CD4-positive, alpha-beta T cell treated with Interleukin-6 at 100 ng/mL for 8 hours (primary cell): ENCODE results near the gene TBC1D3B.
"Not testable (repeated sequence)": the region's sequence is repeated elsewhere in the genome, so short reads cannot be mapped to it uniquely, and the experiment has no call there.

Source experiments
- DNase-seq: peaks from one replicate; pipeline ENCODE4 v3.0.0-alpha.2; 2020; ENCODE audit warnings: mixed read lengths, low spot score

TBC1D3B gene

GRCh38 chr17:36181446-36182175, 5.2 kb upstream of the TBC1D3B start:
- DNase-seq, result not testable (repeated sequence)

DNA sequence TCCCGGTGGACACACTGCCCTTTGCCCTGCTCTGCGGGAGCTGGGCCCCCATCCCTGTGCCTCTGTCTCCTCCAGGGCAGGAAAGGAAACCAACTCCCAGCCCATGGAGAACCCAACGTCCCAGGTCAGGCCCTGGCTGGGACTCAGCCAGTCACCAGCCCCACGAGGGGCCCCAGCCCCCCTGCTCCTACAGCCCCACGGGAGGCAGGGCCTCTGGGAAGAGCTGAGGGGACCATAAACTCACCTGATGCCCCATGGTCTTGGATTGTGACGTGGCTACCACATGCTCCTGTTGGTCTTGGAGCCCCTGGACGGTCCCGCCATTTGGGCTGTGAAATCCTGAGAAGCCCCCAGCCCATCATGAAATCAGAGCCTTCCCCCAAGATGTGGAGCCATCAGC, 7.6 kb downstream of the TBC1D3B start:
- DNase-seq, result not testable (repeated sequence)

DNA sequence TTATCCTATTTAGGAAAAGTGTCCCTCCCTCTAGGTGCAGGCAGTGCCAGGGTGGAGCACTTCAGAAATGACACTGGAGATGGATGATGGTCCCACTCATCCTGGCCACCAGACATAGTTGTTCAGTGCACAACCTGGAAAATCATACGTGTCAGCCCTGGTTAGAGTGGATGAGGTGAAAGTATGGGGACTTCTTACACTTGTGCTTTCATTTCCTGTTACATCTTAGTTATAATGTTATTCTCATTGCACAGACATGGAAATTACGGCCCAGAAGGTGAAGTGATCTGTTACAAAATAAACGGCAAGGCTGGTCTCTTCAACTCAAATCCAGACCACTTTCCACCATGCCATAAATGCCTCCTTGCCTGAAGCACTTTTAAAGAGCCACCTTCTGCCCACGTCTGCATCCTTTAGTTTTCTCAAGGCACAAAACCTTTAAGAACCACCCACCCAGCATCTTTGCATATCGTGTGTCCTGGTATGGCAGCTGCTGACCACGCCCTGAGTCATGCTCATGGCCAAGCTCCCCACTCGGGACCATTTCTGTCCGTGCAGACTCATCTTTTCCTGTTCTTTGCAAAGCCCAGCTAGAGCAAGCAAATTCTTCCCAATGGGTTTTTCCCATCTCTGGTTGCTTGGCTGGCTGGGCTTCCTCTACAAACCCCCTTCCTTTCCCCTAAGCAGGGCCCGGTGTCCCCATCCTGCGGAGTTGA, 22.4 kb downstream of the TBC1D3B start:
- DNase-seq, result no peak

DNA sequence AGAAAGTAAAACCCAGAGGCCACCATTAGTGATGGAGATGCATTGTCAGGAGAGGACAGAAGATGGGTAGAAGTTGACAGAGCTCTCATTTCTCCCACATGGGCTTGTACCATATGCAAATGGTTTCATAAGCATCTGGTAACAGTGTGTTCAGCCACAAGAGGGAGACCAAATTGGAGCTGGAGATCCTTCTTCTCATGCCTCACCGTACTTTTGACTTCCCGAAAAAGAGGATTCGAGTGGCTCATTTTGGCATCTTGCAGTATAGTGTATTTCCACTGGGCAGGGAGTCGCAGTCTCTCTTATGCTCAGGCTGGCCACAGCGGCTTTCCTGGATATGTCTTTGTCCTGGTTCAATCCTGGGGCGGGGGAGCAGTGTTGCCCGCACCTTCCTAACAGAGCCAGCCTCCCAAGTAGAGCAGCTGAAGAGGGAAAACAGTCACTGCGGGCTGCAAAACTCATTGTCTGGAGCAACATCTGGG, 23.8 kb downstream of the TBC1D3B start:
- DNase-seq, result no peak

DNA sequence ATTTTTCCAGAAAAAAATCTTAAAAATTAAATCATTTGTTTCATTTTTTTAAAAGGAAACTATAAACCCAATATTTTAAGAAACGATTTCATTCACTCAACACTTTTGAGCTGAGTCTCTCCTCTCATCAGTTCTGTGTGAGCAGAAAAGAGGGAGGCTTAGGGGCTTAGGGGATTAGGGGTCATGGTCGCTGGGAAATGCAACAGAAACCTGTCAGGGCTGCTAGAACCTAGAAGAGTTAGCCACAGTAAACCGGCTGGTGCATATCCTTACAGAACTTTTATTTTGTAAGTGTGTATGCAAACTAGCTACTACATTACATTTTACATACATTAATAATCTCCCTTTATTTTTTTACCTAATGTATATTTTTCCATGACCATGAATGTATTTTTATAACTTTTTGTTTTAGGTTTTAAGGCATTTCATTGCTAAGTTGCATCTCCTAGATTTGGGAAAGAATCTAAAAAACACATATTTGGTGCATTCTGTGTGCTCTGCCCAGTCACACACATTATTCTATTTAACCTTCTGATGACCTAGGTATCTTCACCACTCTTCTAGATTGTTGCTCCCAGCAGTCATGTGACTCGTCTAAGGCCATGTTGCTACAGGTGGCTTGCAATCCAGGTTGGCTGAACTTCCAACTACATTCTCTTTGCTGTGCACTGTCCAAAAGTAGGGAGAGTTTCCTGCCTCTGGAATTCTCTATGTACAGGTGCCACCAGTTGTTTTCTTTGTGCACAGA, 24.4 kb downstream of the TBC1D3B start:
- DNase-seq, result no peak

GRCh38 chr17:36149296-36149820, 27.1 kb downstream of the TBC1D3B start:
- no peak for DNase-seq

DNA sequence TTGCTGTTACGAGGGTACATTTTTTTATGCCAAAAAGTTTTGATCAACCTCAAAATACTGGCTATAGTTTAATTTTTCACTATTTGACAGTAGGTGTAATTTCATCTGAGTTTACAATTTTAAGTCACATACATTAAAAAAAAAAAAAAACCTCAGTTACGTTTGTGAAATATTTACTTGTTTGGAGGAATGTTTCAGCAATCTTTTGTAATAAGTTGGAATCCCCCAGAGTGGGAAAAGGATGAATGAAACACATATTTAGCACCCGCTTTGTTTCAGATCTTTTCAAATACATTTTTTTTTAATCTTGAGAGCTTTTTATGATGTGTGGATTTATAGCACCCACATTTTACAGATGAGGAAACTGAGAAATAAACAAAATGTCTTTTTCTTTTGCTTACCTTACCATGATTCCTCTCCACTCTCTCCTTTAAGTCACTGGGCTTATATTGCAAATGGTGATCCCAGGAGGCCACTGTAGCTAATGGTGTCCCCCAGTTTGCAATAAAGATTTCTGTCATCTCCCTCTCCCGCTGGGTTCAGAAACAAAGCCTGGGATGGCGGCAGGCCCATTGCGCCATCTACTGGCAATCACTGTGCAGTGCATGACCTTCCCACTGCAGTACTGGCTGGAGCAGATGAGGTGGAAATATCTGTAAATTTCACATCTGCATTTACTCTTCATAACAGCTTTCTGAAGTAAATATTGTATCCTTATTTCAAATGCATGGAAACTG, 27.7 kb downstream of the TBC1D3B start:
- peak; percentile 51 for DNase-seq

GRCh38 chr17:36147601-36148000, 28.8 kb downstream of the TBC1D3B start:
- no peak for DNase-seq

DNA sequence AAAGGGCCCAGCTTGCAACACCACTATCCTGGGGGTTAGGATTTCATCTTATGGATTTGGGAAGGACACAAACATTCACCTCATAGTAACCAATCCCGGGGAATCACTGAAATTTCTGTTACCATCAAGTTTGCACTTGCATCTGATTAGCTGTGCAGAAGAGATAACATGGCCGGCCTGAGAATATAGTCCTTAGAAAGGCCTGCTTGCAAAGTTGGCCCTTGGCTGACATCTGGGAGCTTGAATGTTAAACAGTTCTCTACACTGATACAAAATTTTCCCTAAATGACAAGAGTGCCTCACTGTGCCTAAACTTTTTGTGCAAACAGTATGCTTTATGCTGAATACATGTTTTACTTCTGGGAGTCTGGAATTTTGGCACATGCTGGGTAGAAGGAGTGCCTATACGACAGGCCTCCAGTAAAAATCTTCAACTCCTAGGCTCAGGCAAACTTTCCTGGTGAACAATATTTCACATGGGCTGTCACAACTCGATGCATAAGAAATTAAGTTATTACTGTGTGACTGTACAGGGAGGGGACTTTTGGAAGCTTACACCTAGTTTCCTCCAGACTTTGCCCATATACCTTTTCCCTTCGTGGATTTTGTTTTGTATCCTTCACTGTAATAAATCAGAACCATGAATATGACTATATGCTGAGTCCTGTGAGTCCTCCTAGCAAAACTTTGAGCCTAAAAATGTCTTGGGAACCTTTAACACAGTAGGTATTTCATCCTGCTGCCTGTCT, 31.3 kb downstream of the TBC1D3B start:
- DNase-seq, result no peak

DNA sequence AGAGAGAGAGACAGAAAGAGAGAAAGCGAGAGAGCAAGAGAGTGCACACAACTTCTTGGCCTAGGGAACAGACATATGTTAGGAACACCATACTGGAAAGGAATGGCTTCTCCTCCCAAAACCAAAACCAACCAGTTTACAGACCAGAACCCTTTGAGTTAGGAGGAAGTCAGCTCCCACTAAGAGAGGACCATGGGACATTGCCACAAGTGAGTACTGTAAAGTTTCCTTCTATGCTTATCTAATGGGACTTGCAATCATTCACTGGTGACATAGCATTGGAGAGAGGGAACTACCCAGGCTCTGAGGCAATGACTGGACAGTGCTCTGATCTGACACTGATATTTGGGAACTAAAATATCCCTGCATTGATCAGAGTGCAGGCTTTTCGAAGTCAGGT, 32.4 kb downstream of the TBC1D3B start:
- DNase-seq, result no peak

- DNase-seq, result no peak
Measured at GRCh38 chr17:36142806-36143205, 33.6 kb downstream of the TBC1D3B start.

GRCh38 chr17:36142235-36142634, 34.2 kb downstream of the TBC1D3B start:
- DNase-seq, result no peak

DNA sequence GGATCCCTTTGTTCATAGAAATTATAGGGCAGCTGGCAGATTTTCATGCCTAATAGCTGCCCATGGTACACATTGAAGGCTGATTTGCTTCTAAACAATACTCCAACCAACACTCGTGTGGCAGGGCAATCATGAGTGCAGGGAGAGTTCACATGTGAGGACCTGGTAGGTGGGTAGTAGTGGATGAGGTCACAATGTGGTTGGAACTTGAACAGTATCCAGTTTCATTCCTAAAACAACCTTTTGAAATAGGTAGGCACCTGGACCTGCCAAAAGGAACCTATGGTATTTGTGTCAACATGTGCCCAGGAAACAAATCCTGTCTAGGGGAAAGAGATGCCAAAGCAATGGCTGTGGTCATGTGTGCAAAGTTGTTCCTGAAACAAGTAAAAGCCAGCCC, 40.0 kb downstream of the TBC1D3B start:
- no peak for DNase-seq

DNA sequence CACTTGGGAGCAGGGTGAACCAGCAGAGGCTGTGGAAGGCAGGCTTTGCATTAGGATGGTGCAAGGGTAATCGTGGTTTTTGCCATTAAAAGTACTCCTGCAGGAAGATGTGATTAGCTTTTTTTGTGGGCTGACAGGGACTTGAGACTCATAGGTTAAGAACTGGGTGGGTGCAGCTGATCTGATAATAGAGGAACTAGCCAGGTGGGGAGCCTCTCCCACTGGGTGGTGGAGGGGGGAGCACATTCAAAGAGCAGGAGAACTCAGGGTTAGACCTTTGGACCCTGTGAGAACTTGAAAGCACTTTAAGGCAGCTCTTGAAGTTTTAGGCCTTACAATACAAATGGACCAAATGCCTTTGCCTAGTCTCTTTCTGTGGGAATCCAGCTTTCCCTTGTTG, 40.4 kb downstream of the TBC1D3B start:
- no peak for DNase-seq

- DNase-seq, result no peak
Measured at GRCh38 chr17:36135465-36135864, 41.0 kb downstream of the TBC1D3B start.

- no peak for DNase-seq
Measured at GRCh38 chr17:36133602-36134236, 42.7 kb downstream of the TBC1D3B start.

DNA sequence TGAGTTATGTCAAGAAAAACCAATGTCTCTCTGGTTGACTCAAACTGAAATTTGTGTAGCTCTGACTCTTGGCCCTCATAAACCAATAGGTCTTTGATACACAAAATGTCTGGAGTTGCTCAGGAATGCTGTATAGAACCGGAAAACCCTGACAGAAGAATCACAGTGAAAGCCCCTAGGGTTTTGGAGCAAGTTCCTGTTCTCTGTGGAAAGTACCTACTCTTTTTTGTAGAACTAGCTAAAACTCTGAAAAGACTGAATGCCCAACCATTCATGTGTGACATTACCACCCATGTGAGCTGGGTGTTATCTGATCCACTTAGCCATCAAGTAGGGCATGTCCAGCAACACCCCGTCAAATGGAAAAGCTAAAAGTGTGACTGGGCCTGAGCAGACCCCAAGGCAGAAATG, 44.0 kb downstream of the TBC1D3B start:
- no peak for DNase-seq

DNA sequence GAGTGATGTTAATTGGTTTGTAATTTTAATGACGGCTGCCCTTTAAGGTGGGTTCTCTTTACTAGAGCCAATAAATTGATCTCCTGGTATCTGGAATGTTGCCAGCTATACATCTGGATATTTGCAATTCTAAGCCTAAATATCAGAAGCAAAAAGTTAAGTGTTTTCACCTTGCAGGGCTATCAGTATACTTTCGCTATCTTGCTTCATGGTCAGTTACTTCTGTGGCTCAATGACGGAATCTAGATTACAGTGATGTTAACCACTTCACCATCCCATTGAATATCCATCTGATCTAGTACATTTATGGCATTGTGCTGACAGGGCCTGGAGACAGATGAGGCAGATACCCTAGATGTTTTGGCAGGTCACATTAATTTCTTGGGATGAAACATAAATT, 44.5 kb downstream of the TBC1D3B start:
- DNase-seq, result no peak

DNA sequence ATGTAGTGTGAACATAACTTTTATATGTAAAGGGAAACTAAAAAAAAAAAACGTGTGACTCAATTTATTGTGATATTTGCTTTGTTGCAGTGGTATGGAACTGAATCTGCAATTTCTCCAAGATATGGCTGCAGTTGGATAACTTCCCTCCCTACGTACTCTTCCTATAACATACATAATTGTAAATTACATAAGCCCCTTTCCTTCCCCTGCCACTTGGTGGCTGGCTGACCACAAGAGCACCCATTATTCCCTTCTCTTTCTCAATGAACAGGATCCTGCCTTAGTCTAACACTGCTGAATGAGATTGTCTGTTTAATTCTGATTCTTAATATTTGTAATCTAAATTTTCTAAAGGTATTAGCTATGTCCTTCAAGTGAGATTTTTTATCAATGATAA, 45.0 kb downstream of the TBC1D3B start:
- DNase-seq, result no peak

GRCh38 chr17:36130346-36130745, 46.1 kb downstream of the TBC1D3B start:
- DNase-seq, result no peak

DNA sequence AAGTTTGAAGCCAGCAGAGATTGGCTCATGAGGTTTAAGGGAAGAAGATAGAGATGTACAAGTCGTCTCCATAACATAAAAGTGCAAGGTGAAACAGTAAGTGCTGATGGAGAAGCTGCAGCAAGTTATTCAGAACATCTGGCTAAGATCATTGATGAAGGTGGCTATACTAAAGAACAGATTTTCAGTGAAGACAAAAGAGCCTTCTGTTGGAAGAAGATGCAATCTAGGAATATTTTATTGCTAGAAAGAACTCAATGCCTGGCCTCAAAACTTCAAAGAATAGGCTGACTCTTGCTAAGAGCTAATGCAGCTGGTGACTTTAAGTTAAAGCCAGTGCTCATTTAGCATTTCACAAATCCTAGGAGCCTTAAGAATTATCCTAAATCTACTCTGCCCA, 46.8 kb downstream of the TBC1D3B start:
- DNase-seq, result no peak
